Measurements from ENCODE around the gene FGL2.

- TF ChIP-seq CTCF (IDR thresholded peaks at IDR 0.05; ENCODE audit: low read depth, low read length, poor library complexity, severe bottlenecking) (no peak), EZH2phosphoT487 (IDR thresholded peaks at IDR 0.05; ENCODE audit: borderline replicate concordance, low read length) (no peak)
Observed at GRCh38 chr7:77216181-77216845, 16.7 kb upstream of the FGL2 start.
